IMR-90 (cell line): ENCODE results near the gene GALNT4. TPM values are rescaled to one million over a fixed set of nuclear protein-coding genes. Genes with fewer than 3 reads are reported as not detected.

Source experiments
- ATAC-seq: fragments of 200-7000 bp; cut with Tn5 transposase; 2 replicates; pipeline ENCODE4 v1.9.1; 2020; ENCODE audit warnings: low read depth, mild to moderate bottlenecking, moderate library complexity
- BruUV-seq: library from RNA; stranded (reverse); fragments of 400-500 nt; replicated peaks from 2 replicates; lab custom pipeline; 2021; lab: Mats Ljungman, UMichigan
- CTCF ChIA-PET: fragments of 300-600 bp; formaldehyde crosslinking; extraction: SDS; loops from one replicate; lab custom pipeline; 2021; ENCODE audit warnings: antibody characterized with exemption; lab: Yijun Ruan, JAX
- POLR2A ChIA-PET: fragments of 300-600 bp; sonication (Branson Sonifier 250); formaldehyde crosslinking; loops from one replicate; lab custom pipeline; 2022; ENCODE audit warnings: antibody characterized with exemption; ENCODE audit not compliant: unreplicated experiment; lab: Charles Lee
- DNase-seq: peaks from one replicate; pipeline ENCODE4 v3.0.0; 2013
- H2AFZ ChIP-seq: replicated peaks from 2 replicates; pipeline ENCODE3; 2013; ENCODE audit warnings: low read length, mild to moderate bottlenecking; ENCODE audit not compliant: poor library complexity
- H2AK5ac ChIP-seq: 2 replicates; pipeline ENCODE4 v1.6.1; 2013; ENCODE audit warnings: low read depth, low read length, inconsistent platforms
- H2AK9ac ChIP-seq: replicated peaks from 2 replicates; pipeline ENCODE3; 2013; ENCODE audit warnings: mild to moderate bottlenecking, low read depth, low read length, moderate library complexity; ENCODE audit not compliant: poor library complexity
- H2BK120ac ChIP-seq: 2 replicates; pipeline ENCODE4 v1.6.1; 2013; ENCODE audit warnings: low read depth, low read length, inconsistent platforms
- H2BK15ac ChIP-seq: 3 replicates; pipeline ENCODE4 v1.6.1; 2013; ENCODE audit warnings: low read depth, low read length, inconsistent platforms
- H2BK20ac ChIP-seq: 2 replicates; pipeline ENCODE4 v1.6.1; 2013; ENCODE audit warnings: low read depth, mild to moderate bottlenecking, inconsistent platforms, low read length, moderate library complexity
- H2BK5ac ChIP-seq: 2 replicates; pipeline ENCODE4 v1.6.1; 2013; ENCODE audit warnings: mild to moderate bottlenecking, low read depth, low read length, inconsistent platforms; ENCODE audit not compliant: poor library complexity, severe bottlenecking
- H3K14ac ChIP-seq: replicated peaks from 2 replicates; pipeline ENCODE4 v1.6.1; 2013; ENCODE audit warnings: low read depth, low read length, inconsistent platforms
- H3K18ac ChIP-seq: 2 replicates; pipeline ENCODE4 v1.6.1; 2013; ENCODE audit warnings: low read depth, low read length, control low read depth
- H3K23ac ChIP-seq: 2 replicates; pipeline ENCODE4 v1.6.1; 2013; ENCODE audit warnings: low read depth, low read length, inconsistent platforms
- H3K27ac ChIP-seq: 2 replicates; pipeline ENCODE4 v1.5.1; 2013; ENCODE audit warnings: mild to moderate bottlenecking, control low read depth, low read length; ENCODE audit not compliant: insufficient read depth
- H3K27me3 ChIP-seq: 2 replicates; pipeline ENCODE4 v1.6.1; 2013; ENCODE audit warnings: low read length; ENCODE audit not compliant: control insufficient read depth, insufficient read depth
- H3K36me3 ChIP-seq: 2 replicates; pipeline ENCODE4 v1.6.1; 2013; ENCODE audit warnings: low read length, mixed read lengths; ENCODE audit not compliant: control insufficient read depth, insufficient read depth
- H3K4ac ChIP-seq: 2 replicates; pipeline ENCODE4 v1.6.1; 2013; ENCODE audit warnings: low read depth, low read length, inconsistent platforms
- H3K4me1 ChIP-seq: 2 replicates; pipeline ENCODE4 v1.6.1; 2013; ENCODE audit warnings: low read length, mixed read lengths; ENCODE audit not compliant: control insufficient read depth, insufficient read depth
- H3K4me2 ChIP-seq: 2 replicates; pipeline ENCODE4 v1.6.1; 2013; ENCODE audit warnings: low read depth, mild to moderate bottlenecking, control low read depth, low read length, moderate library complexity
- H3K4me3 ChIP-seq: 2 replicates; pipeline ENCODE4 v1.5.1; 2013; ENCODE audit warnings: low read depth, mild to moderate bottlenecking, control low read depth, low read length, moderate library complexity; ENCODE audit not compliant: insufficient read depth
- H3K56ac ChIP-seq: 2 replicates; pipeline ENCODE4 v1.6.1; 2013; ENCODE audit warnings: low read length, inconsistent platforms; ENCODE audit not compliant: insufficient read depth; ENCODE audit errors: extremely low read depth
- H3K79me1 ChIP-seq, 2 experiments: 2 replicates each; pipeline ENCODE4 v1.6.1; 2013; ENCODE audit warnings: low read length in 2 of 2, inconsistent platforms in 1 of 2, low read depth in 1 of 2
- H3K9ac ChIP-seq: 2 replicates; pipeline ENCODE4 v1.6.1; 2013; ENCODE audit warnings: low read depth, low read length, control low read depth
- H3K9me1 ChIP-seq: 2 replicates; pipeline ENCODE4 v1.6.1; 2013; ENCODE audit warnings: low read length, inconsistent platforms; ENCODE audit not compliant: insufficient read depth
- H3K9me3 ChIP-seq: 2 replicates; pipeline ENCODE4 v1.6.1; 2013; ENCODE audit warnings: low read length; ENCODE audit not compliant: control insufficient read depth, insufficient read depth
- H4K20me1 ChIP-seq: 2 replicates; pipeline ENCODE4 v1.6.1; 2013; ENCODE audit warnings: low read length, inconsistent platforms; ENCODE audit not compliant: insufficient read depth
- H4K5ac ChIP-seq: 2 replicates; pipeline ENCODE4 v1.6.1; 2013; ENCODE audit warnings: mild to moderate bottlenecking, low read depth, low read length, control low read depth
- H4K8ac ChIP-seq, 2 experiments: 2 replicates each; pipeline ENCODE4 v1.6.1; 2013; ENCODE audit warnings: low read depth in 2 of 2, low read length in 2 of 2, control low read depth in 1 of 2, inconsistent platforms in 1 of 2
- H4K91ac ChIP-seq: 2 replicates; pipeline ENCODE4 v1.6.1; 2013; ENCODE audit warnings: low read depth, low read length, inconsistent platforms; ENCODE audit not compliant: insufficient read depth
- BHLHE40 ChIP-seq: fragments of 150-350 bp; IDR thresholded peaks from 2 replicates; pipeline ENCODE4 v1.6.1; 2016; ENCODE audit warnings: mild to moderate bottlenecking, low read depth, low read length
- CEBPB ChIP-seq: IDR thresholded peaks from 2 replicates; pipeline ENCODE4 v1.6.1; 2012; ENCODE audit warnings: low read depth, low read length, improper control_type of control experiment
- CHD1 ChIP-seq: IDR thresholded peaks from 2 replicates; pipeline ENCODE4 v1.6.1; 2012; ENCODE audit warnings: low read depth, low read length, improper control_type of control experiment
- CTCF ChIP-seq: conservative IDR thresholded peaks from 2 replicates; pipeline ENCODE4 v1.5.1; 2012; ENCODE audit warnings: mild to moderate bottlenecking, low read depth, low read length, improper control_type of control experiment
- MAFK ChIP-seq: IDR thresholded peaks from 2 replicates; pipeline ENCODE4 v1.6.1; 2012; ENCODE audit warnings: low read depth, low read length, improper control_type of control experiment
- MAZ ChIP-seq: IDR thresholded peaks from 2 replicates; pipeline ENCODE4 v1.6.1; 2012; ENCODE audit warnings: low read depth, mild to moderate bottlenecking, low read length, improper control_type of control experiment, moderate library complexity, borderline replicate concordance
- MXI1 ChIP-seq: IDR thresholded peaks from 2 replicates; pipeline ENCODE4 v1.6.1; 2012; ENCODE audit warnings: low read depth, mild to moderate bottlenecking, low read length, moderate library complexity, borderline replicate concordance
- NFE2L2 ChIP-seq: fragments of 150-350 bp; IDR thresholded peaks from 2 replicates; pipeline ENCODE4 v1.6.1; 2016; ENCODE audit warnings: low read depth, mild to moderate bottlenecking, low read length
- RAD21 ChIP-seq: IDR thresholded peaks from 2 replicates; pipeline ENCODE4 v1.6.1; 2012; ENCODE audit warnings: low read length, improper control_type of control experiment
- RCOR1 ChIP-seq: IDR thresholded peaks from 2 replicates; pipeline ENCODE4 v1.6.1; 2012; ENCODE audit warnings: mild to moderate bottlenecking, low read length, improper control_type of control experiment; ENCODE audit not compliant: insufficient replicate concordance
- RFX5 ChIP-seq: IDR thresholded peaks from 2 replicates; pipeline ENCODE4 v1.8.0; 2012; ENCODE audit warnings: low read depth, mild to moderate bottlenecking, low read length, moderate library complexity
- SMC3 ChIP-seq: fragments of 150-350 bp; IDR thresholded peaks from 2 replicates; pipeline ENCODE4 v1.6.1; 2016; ENCODE audit warnings: low read depth, mild to moderate bottlenecking, antibody characterized with exemption, low read length, moderate library complexity
- WGBS, 2 experiments: methylation state at CpG; one replicate each; pipeline versions ENCODE4 v1.1.5 to v1.1.7; 2013; ENCODE audit warnings: missing lambda C conversion rate in 2 of 2; ENCODE audit not compliant: insufficient read length in 1 of 2; ENCODE audit errors: extremely low coverage in 2 of 2; 5-methylcytosine and 5-hydroxymethylcytosine counted together
- dilution Hi-C: fragments of 300-500 bp; cut with HindIII; formaldehyde crosslinking; loops from one replicate; pipeline ENCODE4 v1.14.3; 2018; ENCODE audit warnings: low sequenced_read_pairs; ENCODE audit not compliant: unreplicated experiment
- in situ Hi-C: fragments of 300-500 bp; cut with MboI; formaldehyde crosslinking; loops from 3 replicates; pipeline ENCODE4 v1.14.3; 2019; ENCODE audit warnings: low sequenced_read_pairs, inconsistent platforms, mixed read lengths
- intact Hi-C: fragments of 100-400 bp; cut with micrococcal nuclease; formaldehyde crosslinking; loops from 2 replicates; pipeline ENCODE4 v1.10.0; 2022
- polyA plus RNA-seq, 3 experiments: library from polyadenylated mRNA; depleted of rRNA; stranded (reverse); fragments of >200 nt; gene quantifications; 2 replicates each; pipeline ENCODE4 v1.2.3, GENCODE V29; 2012; ENCODE audit warnings: low replicate concordance in 1 of 3
- total RNA-seq: library from RNA; depleted of rRNA; stranded (reverse); fragments of >200 nt; gene quantifications from 2 replicates; pipeline ENCODE4 v1.2.3, GENCODE V29; 2012
- TF ChIP-seq, protein P1 (sequence below): fragments of 150-350 bp; IDR thresholded peaks from 2 replicates; pipeline ENCODE4 v1.6.1; 2016; ENCODE audit warnings: low read depth, mild to moderate bottlenecking, low read length, moderate library complexity, borderline replicate concordance
- TF ChIP-seq, protein P2 (sequence below): fragments of 150-350 bp; IDR thresholded peaks from 2 replicates; pipeline ENCODE4 v1.6.1; 2017; ENCODE audit warnings: mild to moderate bottlenecking, antibody characterized with exemption, low read length, low read depth

GALNT4 gene
- total and polyA plus RNA-seq, 2 of the 4 experiments (the other 2 are of a cell fraction) = 2.6 to 9.0 TPM

GRCh38 chr12:89475203-89475990 is 49.2 kb downstream of the GALNT4 start:
- TF ChIP-seq MAFK = no peak
- TF ChIP-seq, protein P1, sequence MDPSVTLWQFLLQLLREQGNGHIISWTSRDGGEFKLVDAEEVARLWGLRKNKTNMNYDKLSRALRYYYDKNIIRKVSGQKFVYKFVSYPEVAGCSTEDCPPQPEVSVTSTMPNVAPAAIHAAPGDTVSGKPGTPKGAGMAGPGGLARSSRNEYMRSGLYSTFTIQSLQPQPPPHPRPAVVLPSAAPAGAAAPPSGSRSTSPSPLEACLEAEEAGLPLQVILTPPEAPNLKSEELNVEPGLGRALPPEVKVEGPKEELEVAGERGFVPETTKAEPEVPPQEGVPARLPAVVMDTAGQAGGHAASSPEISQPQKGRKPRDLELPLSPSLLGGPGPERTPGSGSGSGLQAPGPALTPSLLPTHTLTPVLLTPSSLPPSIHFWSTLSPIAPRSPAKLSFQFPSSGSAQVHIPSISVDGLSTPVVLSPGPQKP = no peak
- TF ChIP-seq NFE2L2 = no peak
- TF ChIP-seq SMC3 = no peak
- no peak for TF ChIP-seq BHLHE40
- TF ChIP-seq CEBPB = no peak
- TF ChIP-seq RAD21 = no peak
- TF ChIP-seq CHD1 = no peak
- no peak for TF ChIP-seq RFX5
- no peak for TF ChIP-seq CTCF
- TF ChIP-seq, protein P2, sequence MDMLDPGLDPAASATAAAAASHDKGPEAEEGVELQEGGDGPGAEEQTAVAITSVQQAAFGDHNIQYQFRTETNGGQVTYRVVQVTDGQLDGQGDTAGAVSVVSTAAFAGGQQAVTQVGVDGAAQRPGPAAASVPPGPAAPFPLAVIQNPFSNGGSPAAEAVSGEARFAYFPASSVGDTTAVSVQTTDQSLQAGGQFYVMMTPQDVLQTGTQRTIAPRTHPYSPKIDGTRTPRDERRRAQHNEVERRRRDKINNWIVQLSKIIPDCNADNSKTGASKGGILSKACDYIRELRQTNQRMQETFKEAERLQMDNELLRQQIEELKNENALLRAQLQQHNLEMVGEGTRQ = no peak
- TF ChIP-seq MAZ = no peak
- TF ChIP-seq MXI1 = no peak
- TF ChIP-seq RCOR1 = no peak
- H3K4ac ChIP-seq = no peak overlapping the region
- no peak overlapping the region for H4K91ac ChIP-seq
- dilution Hi-C loops = no loop called here
- no peak overlapping the region for H3K23ac ChIP-seq
- H2AK5ac ChIP-seq = no peak overlapping the region
- peaks cover 2% of the 10 kb centered on the region; the same call in 1 of the 2 replicates for H3K4me1 ChIP-seq
- POLR2A ChIA-PET = no interaction called here
- intact Hi-C loops = no loop called here
- BruUV-seq = no TSS peak
- H3K27ac ChIP-seq = no peak overlapping the region
- no peak overlapping the region for H2BK15ac ChIP-seq
- H4K8ac ChIP-seq = no peak overlapping the region
- no CpG with 5 or more reads among the region's 6 CpGs for WGBS, 2 experiments
- H4K5ac ChIP-seq = no peak overlapping the region
- no peak overlapping the region for H2AFZ ChIP-seq
- H2BK20ac ChIP-seq = no peak overlapping the region; the same call in 1 of the 2 replicates
- H3K36me3 ChIP-seq = no peaks in the 10 kb centered on the region
- H3K9ac ChIP-seq = no peak overlapping the region
- H3K4me2 ChIP-seq = no peak overlapping the region
- ATAC-seq = no peak
- no peak overlapping the region for H3K4me3 ChIP-seq
- no peaks in the 10 kb centered on the region; the same call in 1 of the 2 replicates for H3K9me1 ChIP-seq
- DNase-seq = peak; percentile 30
- no peaks in the 10 kb centered on the region for H3K27me3 ChIP-seq
- H2AK9ac ChIP-seq = no peak overlapping the region
- H3K79me1 ChIP-seq = peaks cover 0 to 7% of the 10 kb centered on the region in 2 experiments; a peak in 1 of 4 replicates
- H2BK5ac ChIP-seq = peak overlapping the region; percentile 8
- peak overlapping the region; percentile 23; the same call in 1 of the 2 replicates for H3K18ac ChIP-seq
- no peak overlapping the region for H3K56ac ChIP-seq
- no peak overlapping the region for H3K14ac ChIP-seq
- no peaks in the 10 kb centered on the region for H3K9me3 ChIP-seq
- H4K20me1 ChIP-seq = no peaks in the 10 kb centered on the region
- H2BK120ac ChIP-seq = peak overlapping the region; percentile 30; the same call in 1 of the 2 replicates
- CTCF ChIA-PET = interaction anchor here (0.5 kb wide), 1 partner anchor 38 kb away, joined by 3 read pairs; no protein-coding TSS in a partner anchor
- in situ Hi-C loops = no loop called here
